GM12878 (cell line): ENCODE data around the gene TRIM28.

ENCODE experiments used
- ZZZ3 ChIP-seq: IDR thresholded peaks from 2 replicates; pipeline ENCODE4 v1.6.1; 2011; ENCODE audit warnings: low read depth; ENCODE audit not compliant: control insufficient read depth, insufficient read length
- TF ChIP-seq, protein P1 (sequence below), 3 experiments: IDR thresholded peaks in 2 of 3; conservative IDR thresholded peaks in 1 of 3; 2 replicates each; pipeline ENCODE4 v1.5.1; 2011; ENCODE audit warnings: low read depth in 3 of 3, low read length in 3 of 3, mild to moderate bottlenecking in 3 of 3, control low read depth in 2 of 3, moderate library complexity in 2 of 3, inconsistent platforms in 1 of 3, mixed read lengths in 1 of 3; ENCODE audit not compliant: control insufficient read depth in 2 of 3, insufficient read depth in 1 of 3; ENCODE audit errors: extremely low read depth in 1 of 3

DNA sequence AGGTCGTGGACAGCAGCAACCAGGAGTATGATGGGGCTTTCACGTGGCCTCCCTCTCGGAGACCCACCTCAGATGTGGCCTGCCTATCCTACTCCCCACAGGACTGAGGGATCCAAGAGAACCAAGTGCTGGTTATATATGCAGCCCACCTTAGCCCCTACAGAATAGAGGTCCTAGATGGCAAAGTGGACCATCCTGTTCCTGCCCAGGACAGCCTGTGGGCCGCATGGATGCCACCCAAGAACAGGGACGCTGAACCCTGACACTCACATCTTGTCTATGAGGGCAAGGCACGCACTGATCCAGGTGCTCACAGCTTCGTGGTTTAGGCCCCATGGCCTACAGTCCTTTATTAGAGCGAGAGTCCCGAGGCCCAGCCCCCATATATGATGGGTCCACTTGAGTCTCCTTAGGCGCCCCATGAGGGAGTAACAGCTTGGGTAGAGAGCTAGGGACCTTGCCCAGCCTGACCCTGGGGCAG lies 30.6 kb upstream of the TRIM28 start:
- TF ChIP-seq ZZZ3 = no peak
- TF ChIP-seq, protein P1, sequence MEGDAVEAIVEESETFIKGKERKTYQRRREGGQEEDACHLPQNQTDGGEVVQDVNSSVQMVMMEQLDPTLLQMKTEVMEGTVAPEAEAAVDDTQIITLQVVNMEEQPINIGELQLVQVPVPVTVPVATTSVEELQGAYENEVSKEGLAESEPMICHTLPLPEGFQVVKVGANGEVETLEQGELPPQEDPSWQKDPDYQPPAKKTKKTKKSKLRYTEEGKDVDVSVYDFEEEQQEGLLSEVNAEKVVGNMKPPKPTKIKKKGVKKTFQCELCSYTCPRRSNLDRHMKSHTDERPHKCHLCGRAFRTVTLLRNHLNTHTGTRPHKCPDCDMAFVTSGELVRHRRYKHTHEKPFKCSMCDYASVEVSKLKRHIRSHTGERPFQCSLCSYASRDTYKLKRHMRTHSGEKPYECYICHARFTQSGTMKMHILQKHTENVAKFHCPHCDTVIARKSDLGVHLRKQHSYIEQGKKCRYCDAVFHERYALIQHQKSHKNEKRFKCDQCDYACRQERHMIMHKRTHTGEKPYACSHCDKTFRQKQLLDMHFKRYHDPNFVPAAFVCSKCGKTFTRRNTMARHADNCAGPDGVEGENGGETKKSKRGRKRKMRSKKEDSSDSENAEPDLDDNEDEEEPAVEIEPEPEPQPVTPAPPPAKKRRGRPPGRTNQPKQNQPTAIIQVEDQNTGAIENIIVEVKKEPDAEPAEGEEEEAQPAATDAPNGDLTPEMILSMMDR (IDR thresholded peaks at IDR 0.05 in 2 of 3, conservative IDR thresholded peaks at IDR 0.05 in 1 of 3; ENCODE audit: control insufficient read depth in 2 of 3, extremely low read depth in 1 of 3, insufficient read depth in 1 of 3, low read depth in 3 of 3, low read length in 3 of 3) = no peak
